Measurements from ENCODE around the gene MBNL2.

Gene MBNL2

GRCh38 chr13:97435323-97435722, 213.2 kb downstream of the MBNL2 start:
- intact Hi-C loops (cut with DNase I), result no loop called here

GRCh38 chr13:97435794-97436193, 213.7 kb downstream of the MBNL2 start:
- intact Hi-C loops (cut with DNase I), result no loop called here
- no peak for DNase-seq

More at GRCh38 chr13:97435323-97435722, 213.2 kb downstream of the MBNL2 start:
- no peak for DNase-seq

- intact Hi-C loops (cut with DNase I), result no loop called here
These were observed 214.7 kb downstream of the MBNL2 start for GRCh38 chr13:97436845-97437244.

GRCh38 chr13:97437729-97438128, 215.6 kb downstream of the MBNL2 start:
- intact Hi-C loops (cut with DNase I), result no loop called here
- no peak for DNase-seq

More at GRCh38 chr13:97436845-97437244, 214.7 kb downstream of the MBNL2 start:
- DNase-seq, result no peak

- DNase-seq, result no peak
- intact Hi-C loops (cut with DNase I), result no loop called here
These were observed 216.9 kb downstream of the MBNL2 start for GRCh38 chr13:97438856-97439595.

GRCh38 chr13:97440598-97441170, 218.6 kb downstream of the MBNL2 start:
- intact Hi-C loops (cut with DNase I), result no loop called here
- DNase-seq, result no peak

GRCh38 chr13:97441368-97441767, 219.2 kb downstream of the MBNL2 start:
- DNase-seq, result no peak
- intact Hi-C loops (cut with DNase I), result no loop called here

Measured in head of caudate nucleus (tissue), 42 donors.